ENCODE measurements around the gene TRPM1.

Gene TRPM1

GRCh38 chr15:30962079-30962478 is 139.4 kb downstream of the TRPM1 start:
- FAIRE-seq, result no peak

DNA sequence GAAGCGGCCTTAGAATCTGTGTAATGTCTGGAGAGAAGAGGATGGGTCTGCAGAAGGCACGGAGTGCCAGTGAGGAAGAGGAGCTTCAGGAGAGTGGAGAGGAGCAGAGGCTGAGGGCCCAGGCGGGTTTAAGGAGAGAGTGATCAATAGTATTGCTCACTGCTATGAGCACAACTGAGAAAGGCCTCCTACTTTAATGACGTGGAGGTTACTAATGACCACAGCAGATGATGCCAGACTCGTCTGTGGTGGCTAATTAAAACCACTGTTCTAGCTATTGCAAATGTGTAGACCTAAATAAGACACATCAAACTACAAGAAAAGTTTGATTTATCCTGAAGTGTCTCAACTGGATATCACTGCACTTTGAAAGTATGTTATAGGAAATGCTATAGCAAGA is 143.3 kb downstream of the TRPM1 start:
- FAIRE-seq, result no peak

DNA sequence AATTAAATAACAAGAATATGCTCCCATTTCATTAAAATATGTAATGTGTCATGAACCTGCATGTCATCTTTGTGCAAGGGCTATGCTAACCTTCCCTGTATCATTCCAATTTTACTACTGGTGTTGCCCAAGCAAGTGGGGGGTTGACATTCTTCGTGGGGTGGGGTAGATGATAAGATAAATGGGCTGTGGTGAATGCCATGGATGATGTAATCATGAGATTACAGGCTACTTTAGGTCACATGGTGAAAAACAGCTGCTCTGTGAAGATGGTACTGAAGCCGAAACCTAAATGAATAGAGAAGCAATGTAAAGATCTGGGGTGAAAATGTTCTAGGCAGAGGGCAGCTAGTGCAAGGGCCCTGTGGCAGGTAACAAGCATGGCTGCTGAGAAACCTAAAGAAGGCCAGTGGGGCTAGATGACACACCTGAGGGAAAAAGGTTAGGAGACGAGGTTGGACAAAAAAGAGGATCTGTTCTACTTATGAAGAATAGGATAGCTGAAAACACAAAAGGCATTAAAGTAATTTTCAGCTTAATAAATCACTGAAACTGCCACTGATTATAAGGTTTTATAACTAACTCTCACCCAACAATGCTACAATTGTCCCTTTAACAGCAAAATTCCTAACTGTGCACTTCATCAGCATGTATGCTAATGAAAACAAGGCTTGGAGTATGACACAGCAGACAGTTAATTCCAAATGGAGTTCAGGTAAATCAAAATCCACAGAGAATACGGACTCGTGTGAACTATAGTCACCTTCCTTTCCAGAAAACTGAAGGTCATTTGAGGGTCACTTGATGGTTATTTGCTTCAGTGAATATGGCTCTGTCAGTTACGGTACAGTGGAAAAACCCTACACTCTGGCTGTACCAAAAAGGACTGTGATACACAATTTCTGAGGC is 145.1 kb downstream of the TRPM1 start:
- no peak for FAIRE-seq

GRCh38 chr15:30954674-30955073 is 146.9 kb downstream of the TRPM1 start:
- no peak for FAIRE-seq

DNA sequence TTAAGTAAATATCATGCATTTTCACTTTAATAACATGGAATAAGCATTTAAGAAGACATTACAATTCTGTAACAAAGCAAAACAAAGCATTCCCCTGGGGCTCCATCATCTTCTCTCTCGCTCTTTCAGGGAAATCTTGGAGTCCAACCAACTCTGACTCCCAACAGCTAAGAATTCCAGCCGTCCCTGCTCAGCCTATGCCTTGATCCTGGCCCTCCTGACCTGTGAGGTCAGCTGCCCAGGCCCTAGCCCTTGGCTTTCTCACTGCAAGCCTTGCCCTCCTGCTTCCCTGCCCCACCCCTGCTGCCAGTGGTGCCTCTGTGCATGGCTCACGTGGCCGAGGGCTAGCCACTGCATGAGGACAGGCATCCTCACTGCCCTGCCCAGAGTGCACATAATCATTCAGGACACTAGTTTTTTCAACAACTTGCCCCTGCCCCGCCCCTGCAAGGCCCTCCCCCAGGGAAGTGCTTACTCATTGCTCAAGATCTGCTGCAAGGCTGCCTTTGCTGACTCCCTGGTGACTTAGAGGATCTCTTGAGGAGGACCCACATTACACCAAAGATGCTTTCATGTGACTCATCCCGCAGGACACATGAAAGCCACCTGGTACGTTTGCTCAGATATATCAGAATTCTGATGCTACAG is 147.7 kb downstream of the TRPM1 start:
- no peak for FAIRE-seq

- FAIRE-seq, result no peak
Measured at GRCh38 chr15:30953183-30953582, 148.3 kb downstream of the TRPM1 start.

Data from colon (tissue), 2 donors.